Mesothelial cell of epicardium (in vitro differentiated cells): Measurements from ENCODE around the gene MAP3K5. TPM values are rescaled to one million over a fixed set of nuclear protein-coding genes. Genes with fewer than 3 reads are reported as not detected.

ENCODE experiments used
- DNase-seq, 2 experiments: peaks; one replicate each; pipeline ENCODE4 v3.0.0; 2021; ENCODE audit warnings: low spot score in 2 of 2; ENCODE audit not compliant: unreplicated experiment in 2 of 2
- H3K27ac Mint-ChIP-seq: 2 replicates; pipeline ENCODE4 v1.8.0; 2021; ENCODE audit warnings: mixed read lengths
- H3K27me3 Mint-ChIP-seq: 2 replicates; pipeline ENCODE4 v1.8.0; 2021; ENCODE audit warnings: low read depth, mixed read lengths
- H3K36me3 Mint-ChIP-seq: 2 replicates; pipeline ENCODE4 v1.8.0; 2021; ENCODE audit warnings: mixed read lengths
- H3K4me1 Mint-ChIP-seq: 2 replicates; pipeline ENCODE4 v1.8.0; 2021; ENCODE audit warnings: mixed read lengths
- H3K4me3 Mint-ChIP-seq: 2 replicates; pipeline ENCODE4 v1.8.0; 2021; ENCODE audit warnings: mild to moderate bottlenecking, moderate library complexity, mixed read lengths
- H3K9me3 Mint-ChIP-seq: 2 replicates; pipeline ENCODE4 v1.8.0; 2021; ENCODE audit warnings: mixed read lengths
- total RNA-seq: library from RNA; stranded (reverse); gene quantifications from 3 replicates; pipeline ENCODE4 v1.2.1, GENCODE V29; 2021
- TF ChIP-seq, protein P1 (sequence below): fragments of 200-600 bp; sonication (generic); IDR thresholded peaks from one replicate; pipeline ENCODE4 v1.5.0; 2021; ENCODE audit warnings: antibody characterized with exemption; ENCODE audit not compliant: unreplicated experiment

The MAP3K5 gene
- total RNA-seq, 1 donor from 2014 or later, result 8.9 TPM

DNA sequence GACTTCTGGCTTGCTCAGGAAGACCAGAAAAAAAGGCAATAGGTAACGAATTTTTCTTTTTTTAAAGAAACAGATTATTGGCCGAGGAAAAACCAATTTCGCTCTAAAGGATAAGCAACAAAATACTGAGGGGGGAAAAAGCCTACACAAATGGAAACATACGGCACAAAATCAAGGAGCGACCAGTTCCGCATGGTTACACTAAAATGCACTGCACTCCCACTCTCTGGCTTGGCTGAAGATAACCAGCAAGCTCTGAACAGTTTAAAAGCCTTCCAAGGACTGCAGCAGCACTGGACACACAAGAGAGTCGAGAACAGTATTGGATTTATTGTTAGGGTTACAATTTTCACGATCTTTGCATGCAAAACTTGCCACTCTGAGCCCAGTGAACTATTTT is 241.2 kb downstream of the MAP3K5 start:
- peaks cover 39% of the 10 kb centered on the region for H3K27me3 Mint-ChIP-seq
- H3K4me1 Mint-ChIP-seq, result peaks cover 11% of the 10 kb centered on the region
- peak overlapping the region; percentile 65 for H3K4me3 Mint-ChIP-seq
- no peaks in the 10 kb centered on the region for H3K9me3 Mint-ChIP-seq
- H3K27ac Mint-ChIP-seq, result no peak overlapping the region
- TF ChIP-seq, protein P1, sequence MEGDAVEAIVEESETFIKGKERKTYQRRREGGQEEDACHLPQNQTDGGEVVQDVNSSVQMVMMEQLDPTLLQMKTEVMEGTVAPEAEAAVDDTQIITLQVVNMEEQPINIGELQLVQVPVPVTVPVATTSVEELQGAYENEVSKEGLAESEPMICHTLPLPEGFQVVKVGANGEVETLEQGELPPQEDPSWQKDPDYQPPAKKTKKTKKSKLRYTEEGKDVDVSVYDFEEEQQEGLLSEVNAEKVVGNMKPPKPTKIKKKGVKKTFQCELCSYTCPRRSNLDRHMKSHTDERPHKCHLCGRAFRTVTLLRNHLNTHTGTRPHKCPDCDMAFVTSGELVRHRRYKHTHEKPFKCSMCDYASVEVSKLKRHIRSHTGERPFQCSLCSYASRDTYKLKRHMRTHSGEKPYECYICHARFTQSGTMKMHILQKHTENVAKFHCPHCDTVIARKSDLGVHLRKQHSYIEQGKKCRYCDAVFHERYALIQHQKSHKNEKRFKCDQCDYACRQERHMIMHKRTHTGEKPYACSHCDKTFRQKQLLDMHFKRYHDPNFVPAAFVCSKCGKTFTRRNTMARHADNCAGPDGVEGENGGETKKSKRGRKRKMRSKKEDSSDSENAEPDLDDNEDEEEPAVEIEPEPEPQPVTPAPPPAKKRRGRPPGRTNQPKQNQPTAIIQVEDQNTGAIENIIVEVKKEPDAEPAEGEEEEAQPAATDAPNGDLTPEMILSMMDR, result no peak
- DNase-seq, result no peak
- no peaks in the 10 kb centered on the region for H3K36me3 Mint-ChIP-seq

DNA sequence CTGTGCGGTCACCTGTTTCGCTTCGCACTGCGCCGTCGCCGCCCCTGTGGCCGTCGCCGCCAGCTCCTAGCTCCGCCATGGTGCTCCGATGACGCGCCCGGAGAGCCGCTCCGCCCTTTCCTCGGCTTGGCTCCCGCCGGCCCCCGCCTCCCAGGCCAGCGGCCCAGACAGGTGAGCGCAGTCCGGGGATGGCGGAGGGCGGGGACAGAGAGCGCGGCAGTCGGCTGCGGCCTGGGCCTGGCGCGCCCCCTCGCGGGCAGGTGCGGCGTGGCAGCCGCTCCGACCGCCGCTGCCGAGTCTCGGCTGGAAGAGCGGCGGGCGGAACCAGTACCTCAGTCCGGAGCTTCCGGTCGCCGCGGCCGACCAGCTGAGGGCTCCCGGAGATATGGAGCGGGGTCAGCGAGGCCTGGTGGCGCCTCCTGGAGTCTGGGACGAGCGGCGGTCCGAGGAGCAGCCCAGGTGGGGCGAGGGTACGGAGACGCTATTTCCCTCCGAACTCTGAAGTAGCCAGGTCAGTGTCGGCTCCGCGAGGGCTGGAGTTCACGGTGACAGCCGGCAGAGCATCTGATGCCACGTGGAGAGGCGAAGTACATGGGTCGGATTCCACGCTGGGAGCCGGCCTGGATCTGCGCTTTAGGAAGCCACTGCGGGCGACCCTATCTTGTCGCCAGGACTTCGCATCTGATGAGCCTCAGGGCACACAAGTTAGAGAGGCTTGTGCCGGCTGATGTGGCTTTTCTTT is 241.8 kb downstream of the MAP3K5 start, which contains the start of gene MAP7:
Gene MAP7 (minus strand): TSS at position 93 of the 742 bp plus-strand sequence. CDS start 14 bp downstream, at position 79.
- DNase-seq, result peak; percentile 73 to 84
- Mint-ChIP-seq H3K9me3 (no peaks in the 10 kb centered on the region), H3K4me1 (peaks cover 11% of the 10 kb centered on the region), H3K4me3 (peak within 1 kb of the TSS; percentile 68), H3K36me3 (no peaks in the 10 kb centered on the region), H3K27me3 (peaks cover 39% of the 10 kb centered on the region), H3K27ac (peak within 1 kb of the TSS; percentile 32)
- TF ChIP-seq, protein P1, result peak; percentile 98

DNA sequence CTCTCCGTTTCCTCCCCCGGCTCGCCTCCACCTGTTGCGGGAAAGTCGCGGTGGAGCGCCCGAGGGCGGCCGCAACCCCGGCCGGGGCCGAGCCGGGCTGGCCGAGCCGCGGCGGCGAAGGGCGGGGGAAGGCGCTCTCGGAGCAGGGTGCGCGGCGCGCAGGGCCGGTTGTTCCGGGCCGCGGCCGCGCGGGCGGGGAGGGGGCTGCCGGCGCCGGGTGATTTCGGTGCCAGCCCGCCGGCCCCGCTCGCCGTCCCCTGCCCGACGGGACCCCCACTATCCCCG is 242.3 kb downstream of the MAP3K5 start:
- no peak overlapping the region for H3K27ac Mint-ChIP-seq
- peak overlapping the region; percentile 68 for H3K4me3 Mint-ChIP-seq
- peaks cover 39% of the 10 kb centered on the region for H3K27me3 Mint-ChIP-seq
- H3K4me1 Mint-ChIP-seq, result peaks cover 11% of the 10 kb centered on the region
- no peaks in the 10 kb centered on the region for H3K9me3 Mint-ChIP-seq
- DNase-seq, result peak in 1 of 2 experiments; percentile 35
- TF ChIP-seq, protein P1, result no peak
- no peaks in the 10 kb centered on the region for H3K36me3 Mint-ChIP-seq

DNA sequence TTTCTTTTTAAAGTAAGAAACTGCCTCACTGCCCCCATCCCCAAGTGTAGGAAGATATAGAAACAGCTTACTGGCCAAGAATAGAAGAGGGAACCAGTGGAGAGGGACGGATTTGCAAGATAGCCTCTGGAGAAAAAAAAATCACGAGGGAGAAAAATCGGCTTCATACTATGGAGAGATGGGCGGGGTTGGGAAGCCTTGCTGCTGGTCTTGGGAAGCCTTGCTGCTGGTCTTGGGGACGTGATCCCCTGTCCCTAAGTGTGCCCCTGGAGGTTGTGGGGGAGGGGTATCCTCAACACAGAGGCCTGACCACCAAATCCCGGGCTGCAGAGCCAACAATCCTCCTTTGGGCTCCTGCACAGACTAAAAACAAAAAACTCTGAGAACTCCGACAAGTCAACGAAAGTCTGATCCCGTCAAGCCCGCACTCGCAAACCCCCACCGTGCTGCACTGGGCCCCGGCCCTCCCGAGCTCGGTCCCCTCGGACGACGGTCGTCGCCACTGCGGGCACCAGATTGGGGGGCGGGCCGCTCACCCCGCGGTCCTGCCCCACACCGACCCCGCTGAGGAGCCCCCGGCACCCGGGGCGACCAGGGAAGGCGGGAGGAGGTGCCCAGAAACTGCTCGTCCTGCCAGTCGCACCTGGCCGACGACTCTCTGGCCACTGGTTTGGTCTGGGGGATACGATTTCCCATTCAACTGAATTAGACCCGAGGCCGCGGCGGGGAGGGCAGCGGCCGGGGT is 242.8 kb downstream of the MAP3K5 start:
- Mint-ChIP-seq H3K27me3 (peaks cover 39% of the 10 kb centered on the region), H3K27ac (peak overlapping the region; percentile 32), H3K4me3 (peak overlapping the region; percentile 68), H3K4me1 (peaks cover 11% of the 10 kb centered on the region), H3K9me3 (no peaks in the 10 kb centered on the region), H3K36me3 (no peaks in the 10 kb centered on the region)
- DNase-seq, result peak; percentile 18 to 48
- TF ChIP-seq, protein P1, result no peak

DNA sequence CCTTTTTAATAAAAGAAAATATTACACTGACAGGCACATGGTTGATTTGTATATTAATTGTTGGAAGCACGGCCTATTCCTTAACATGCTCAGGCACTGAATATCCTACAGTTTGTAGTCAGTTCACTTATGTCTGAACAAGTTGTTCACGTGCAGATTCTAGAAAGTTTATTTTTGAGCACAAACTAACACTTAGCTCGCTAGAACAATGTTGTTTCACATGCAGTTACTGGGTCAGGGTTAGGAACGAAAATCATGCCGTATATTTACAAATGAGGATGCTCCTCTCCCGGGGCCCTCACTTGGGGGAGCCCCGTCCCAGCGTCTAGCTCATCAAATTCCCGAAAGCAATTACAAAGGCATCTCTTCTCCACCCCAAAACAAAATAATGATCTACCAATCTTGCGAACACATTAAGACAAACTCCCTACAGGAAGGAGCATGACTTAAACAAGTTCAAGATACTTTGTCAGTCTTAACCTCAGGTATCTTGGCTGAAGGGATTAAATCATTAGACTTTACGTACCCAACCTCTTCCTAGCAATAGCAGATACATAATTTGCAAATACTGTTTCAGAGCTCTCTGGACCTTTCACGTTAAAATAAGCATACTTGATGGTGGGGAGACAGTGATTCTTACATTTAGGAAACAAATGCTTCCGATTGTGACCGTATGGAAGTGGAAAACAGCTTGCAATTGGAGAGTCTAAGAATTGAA is 243.5 kb downstream of the MAP3K5 start:
- Mint-ChIP-seq H3K4me3 (peak overlapping the region; percentile 68), H3K4me1 (peaks cover 11% of the 10 kb centered on the region), H3K36me3 (no peaks in the 10 kb centered on the region), H3K27me3 (peaks cover 39% of the 10 kb centered on the region), H3K27ac (no peak overlapping the region), H3K9me3 (no peaks in the 10 kb centered on the region)
- no peak for DNase-seq
- TF ChIP-seq, protein P1, result no peak
